Peyer's patch (tissue), 4 donors: ENCODE measurements around the gene VPS26C. TPM values are rescaled to one million over a fixed set of nuclear protein-coding genes. Genes with fewer than 3 reads are reported as not detected.

ENCODE experiments used
- DNase-seq, 3 donors: peaks; one replicate each; pipeline ENCODE4 v3.0.0-alpha.2; 2017 to 2019
- H3K27ac ChIP-seq, 4 donors: fragments of 200-600 bp; sonication (generic); one replicate each; pipeline ENCODE4 v1.5.1; 2016 to 2019
- H3K27me3 ChIP-seq, 2 donors: fragments of 200-600 bp; sonication (generic); one replicate each; pipeline ENCODE4 v1.5.1; 2019
- H3K36me3 ChIP-seq, 3 donors: fragments of 200-600 bp; sonication (generic); one replicate each; pipeline ENCODE4 v1.5.1; 2016 to 2019
- H3K4me1 ChIP-seq, 4 donors: fragments of 200-600 bp; sonication (generic); one replicate each; pipeline ENCODE4 v1.5.1; 2016 to 2019
- H3K4me3 ChIP-seq, 4 donors: fragments of 200-600 bp; sonication (generic); 1 replicate in 3 of 4; 2 replicates in 1 of 4; pipeline ENCODE4 v1.5.1; 2016 to 2019; ENCODE audit warnings: mild to moderate bottlenecking in 1 of 4
- H3K9me3 ChIP-seq, 4 donors: fragments of 200-600 bp; sonication (generic); one replicate each; pipeline ENCODE4 v1.5.1; 2016 to 2019; ENCODE audit warnings: mild to moderate bottlenecking in 1 of 4
- POLR2A ChIP-seq, 2 donors: fragments of 450-650 bp; IDR thresholded peaks; one replicate each; pipeline ENCODE4 v1.5.1; 2017; ENCODE audit warnings: antibody characterized with exemption in 2 of 2, mild to moderate bottlenecking in 2 of 2, moderate library complexity in 2 of 2
- total RNA-seq, 4 donors: library from RNA; depleted of rRNA; stranded (reverse); fragments of >200 nt; gene quantifications; one replicate each; pipeline ENCODE4 v1.1.0, GENCODE V29; 2016
- TF ChIP-seq, protein P1 (sequence below), 6 experiments: fragments of 450-650 bp in 4 of 6; fragments of 200-600 bp in 2 of 6; sonication (generic) in 1 of 6; IDR thresholded peaks; one replicate each; pipeline ENCODE4 v1.5.1; 2017 to 2019; ENCODE audit warnings: antibody characterized with exemption in 6 of 6, mild to moderate bottlenecking in 3 of 6, moderate library complexity in 1 of 6

Gene VPS26C
- total RNA-seq, 4 donors from 2014 or later, result 62.7 to 79.8 (median 76.4) TPM

DNA sequence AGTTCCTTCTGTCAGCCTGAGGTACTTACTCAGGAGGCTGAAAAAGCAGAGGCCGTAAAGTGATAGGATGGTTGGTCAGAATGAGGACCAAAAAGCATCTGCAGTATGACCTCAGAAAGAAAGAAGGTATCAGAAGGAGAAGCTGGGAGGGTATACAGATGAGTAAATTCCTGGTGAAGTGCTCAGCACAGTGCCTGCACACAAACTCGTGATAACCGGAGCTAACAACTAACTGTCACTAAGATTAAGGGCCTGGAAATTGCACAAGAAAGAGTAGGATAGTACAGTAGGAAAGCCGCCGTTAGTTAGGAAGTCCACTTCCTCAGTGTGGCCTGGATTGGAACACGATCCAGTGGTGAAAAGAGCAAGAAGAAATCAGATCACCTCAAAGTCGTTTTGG is 62.6 kb downstream of the VPS26C start:
- DNase-seq, result no peak
- Histone ChIP-seq H3K36me3 (peaks cover 0 to 35% (median 0%) of the 10 kb centered on the region in 3 donors), H3K4me3 (no peak overlapping the region), H3K9me3 (no peaks in the 10 kb centered on the region), H3K27me3 (no peaks in the 10 kb centered on the region), H3K27ac (no peak overlapping the region), H3K4me1 (peaks cover 0 to 12% (median 6%) of the 10 kb centered on the region in 4 donors)
- TF ChIP-seq, protein P1, sequence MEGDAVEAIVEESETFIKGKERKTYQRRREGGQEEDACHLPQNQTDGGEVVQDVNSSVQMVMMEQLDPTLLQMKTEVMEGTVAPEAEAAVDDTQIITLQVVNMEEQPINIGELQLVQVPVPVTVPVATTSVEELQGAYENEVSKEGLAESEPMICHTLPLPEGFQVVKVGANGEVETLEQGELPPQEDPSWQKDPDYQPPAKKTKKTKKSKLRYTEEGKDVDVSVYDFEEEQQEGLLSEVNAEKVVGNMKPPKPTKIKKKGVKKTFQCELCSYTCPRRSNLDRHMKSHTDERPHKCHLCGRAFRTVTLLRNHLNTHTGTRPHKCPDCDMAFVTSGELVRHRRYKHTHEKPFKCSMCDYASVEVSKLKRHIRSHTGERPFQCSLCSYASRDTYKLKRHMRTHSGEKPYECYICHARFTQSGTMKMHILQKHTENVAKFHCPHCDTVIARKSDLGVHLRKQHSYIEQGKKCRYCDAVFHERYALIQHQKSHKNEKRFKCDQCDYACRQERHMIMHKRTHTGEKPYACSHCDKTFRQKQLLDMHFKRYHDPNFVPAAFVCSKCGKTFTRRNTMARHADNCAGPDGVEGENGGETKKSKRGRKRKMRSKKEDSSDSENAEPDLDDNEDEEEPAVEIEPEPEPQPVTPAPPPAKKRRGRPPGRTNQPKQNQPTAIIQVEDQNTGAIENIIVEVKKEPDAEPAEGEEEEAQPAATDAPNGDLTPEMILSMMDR (IDR thresholded peaks at IDR 0.05), result no peak
- no peak for TF ChIP-seq POLR2A (IDR thresholded peaks at IDR 0.05)

DNA sequence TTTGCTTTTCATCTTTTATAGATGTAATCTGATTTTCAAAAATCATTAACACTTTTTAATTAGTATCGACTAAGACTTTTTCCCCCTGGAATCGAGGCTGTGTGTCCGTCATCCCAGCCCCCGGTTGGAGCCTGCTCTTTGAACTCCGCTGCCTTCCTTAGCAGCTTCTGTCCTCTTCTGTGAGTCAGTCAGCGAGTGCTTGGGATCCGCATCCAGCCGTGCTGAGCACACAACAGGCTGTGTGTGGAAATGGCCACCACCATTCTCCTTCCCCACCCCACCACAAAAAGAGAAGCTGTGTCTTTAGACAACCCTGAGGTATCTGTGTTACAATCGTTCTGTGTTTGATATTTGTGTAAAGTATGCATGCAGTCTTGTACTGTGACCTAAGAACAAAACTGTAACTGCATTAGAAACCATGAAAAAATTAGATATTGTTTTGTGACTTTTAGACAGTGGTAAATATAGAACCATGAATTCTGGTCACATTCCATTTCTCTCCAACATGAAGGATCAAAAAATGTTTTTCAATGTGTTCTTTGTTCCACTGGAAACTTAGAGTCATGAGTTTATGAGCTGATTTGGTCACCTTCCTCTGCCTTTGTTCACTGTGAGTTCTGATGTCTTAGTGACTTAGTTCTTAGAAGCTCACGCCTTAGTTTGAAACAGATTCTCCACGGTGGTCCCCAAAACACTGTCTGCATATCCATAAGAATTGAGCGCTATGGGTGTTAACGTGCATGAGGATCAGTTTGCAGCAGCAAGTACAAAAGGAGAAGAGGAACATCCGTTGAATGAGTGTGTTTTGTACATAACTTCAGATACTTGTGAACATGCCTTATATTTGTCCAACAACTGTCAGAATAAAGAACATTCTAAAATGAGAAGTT is 64.7 kb downstream of the VPS26C start:
- no peaks in the 10 kb centered on the region for H3K27me3 ChIP-seq
- H3K9me3 ChIP-seq, result no peaks in the 10 kb centered on the region
- TF ChIP-seq, protein P1 (IDR thresholded peaks at IDR 0.05), result no peak
- no peak for TF ChIP-seq POLR2A (IDR thresholded peaks at IDR 0.05)

GRCh38 chr21:37200641-37201480 is 66.3 kb downstream of the VPS26C start:
- no peak overlapping the region for H3K4me3 ChIP-seq
- DNase-seq, result no peak
- no peaks in the 10 kb centered on the region for H3K9me3 ChIP-seq
- no peak overlapping the region for H3K27ac ChIP-seq
- TF ChIP-seq POLR2A (IDR thresholded peaks at IDR 0.05), result no peak
- TF ChIP-seq, protein P1 (IDR thresholded peaks at IDR 0.05), result no peak
- peaks cover 0 to 47% (median 0%) of the 10 kb centered on the region in 3 donors for H3K36me3 ChIP-seq
- no peaks in the 10 kb centered on the region for H3K27me3 ChIP-seq
- H3K4me1 ChIP-seq, result peaks cover 0 to 4% (median 0%) of the 10 kb centered on the region in 4 donors

More for the DNA sequence above, 64.7 kb downstream of the VPS26C start:
- Histone ChIP-seq H3K36me3 (peaks cover 0 to 46% (median 0%) of the 10 kb centered on the region in 3 donors), H3K4me1 (peaks cover 0 to 4% (median 1%) of the 10 kb centered on the region in 4 donors), H3K27ac (no peak overlapping the region), H3K4me3 (no peak overlapping the region)
- no peak for DNase-seq

DNA sequence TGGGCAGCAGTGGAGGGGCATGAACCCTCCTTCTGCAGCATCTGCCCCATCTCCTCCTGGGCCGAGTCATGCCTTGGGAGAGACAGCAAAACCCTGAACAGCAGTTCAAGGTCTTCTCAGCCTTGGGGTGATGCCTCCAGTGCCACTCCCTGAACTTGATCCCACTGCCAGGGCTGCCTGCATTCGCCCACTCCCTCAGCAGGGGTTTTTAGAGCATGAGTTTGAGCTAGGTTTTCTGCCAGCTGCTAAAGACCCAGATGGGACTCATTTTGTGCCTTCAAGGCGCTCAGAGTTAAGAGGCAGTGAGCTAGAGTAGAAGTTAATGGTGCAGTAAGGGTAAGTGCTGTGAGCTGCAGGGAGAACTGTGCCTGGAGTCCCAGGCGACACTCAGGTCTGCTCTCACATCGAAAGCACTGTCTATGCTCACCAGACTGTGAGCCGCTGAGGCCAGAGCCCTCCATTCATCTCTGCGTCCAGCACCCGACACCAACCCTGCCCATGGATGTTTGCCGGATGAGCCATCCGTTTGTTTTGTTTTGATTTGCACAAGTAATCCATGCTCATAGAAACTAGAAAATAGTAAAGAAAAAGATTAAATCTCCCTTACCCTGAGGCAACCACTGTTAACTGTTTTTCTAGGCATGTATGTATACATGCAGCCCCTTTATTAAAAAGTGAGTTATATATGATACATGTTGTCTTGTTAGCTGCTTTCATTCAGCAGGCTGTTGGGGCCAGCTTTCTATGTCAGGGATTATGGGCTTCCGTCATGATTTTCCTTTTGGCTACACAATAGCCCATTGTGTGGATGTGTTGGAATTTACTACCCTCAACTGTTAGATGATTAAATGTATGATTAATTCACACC is 67.8 kb downstream of the VPS26C start:
- H3K4me1 ChIP-seq, result peaks cover 0 to 4% (median 0%) of the 10 kb centered on the region in 4 donors
- H3K9me3 ChIP-seq, result no peaks in the 10 kb centered on the region
- H3K4me3 ChIP-seq, result no peak overlapping the region
- peaks cover 0 to 54% (median 0%) of the 10 kb centered on the region in 3 donors for H3K36me3 ChIP-seq
- TF ChIP-seq, protein P1 (IDR thresholded peaks at IDR 0.05), result no peak
- TF ChIP-seq POLR2A (IDR thresholded peaks at IDR 0.05), result no peak
- no peak for DNase-seq
- no peaks in the 10 kb centered on the region for H3K27me3 ChIP-seq
- no peak overlapping the region for H3K27ac ChIP-seq

GRCh38 chr21:37197746-37198145 is 69.4 kb downstream of the VPS26C start:
- Histone ChIP-seq H3K9me3 (no peaks in the 10 kb centered on the region), H3K36me3 (peaks cover 0 to 59% (median 0%) of the 10 kb centered on the region in 3 donors)
- no peak for DNase-seq

More at GRCh38 chr21:37197746-37198145, 69.4 kb downstream of the VPS26C start:
- H3K27me3 ChIP-seq, result no peaks in the 10 kb centered on the region
- H3K27ac ChIP-seq, result no peak overlapping the region
- H3K4me1 ChIP-seq, result peaks cover 0 to 4% (median 0%) of the 10 kb centered on the region in 4 donors
- TF ChIP-seq, protein P1 (IDR thresholded peaks at IDR 0.05), result no peak
- no peak for TF ChIP-seq POLR2A (IDR thresholded peaks at IDR 0.05)
- no peak overlapping the region for H3K4me3 ChIP-seq
